A549 (cell line): Measurements from ENCODE around the gene GRIK4.

Experiments
- CTCF ChIP-seq: fragments of >200 bp; sonication (Bioruptor Twin); formaldehyde crosslinking; IDR thresholded peaks from 3 replicates; pipeline ENCODE4 v1.5.1; 2016
- JUNB ChIP-seq: fragments of >200 bp; sonication (Bioruptor Twin); formaldehyde crosslinking; IDR thresholded peaks from 2 replicates; pipeline ENCODE4 v1.6.1; 2016
- KDM1A ChIP-seq: fragments of 200-600 bp; sonication (generic); IDR thresholded peaks from 2 replicates; pipeline ENCODE4 v1.6.1; 2016; ENCODE audit warnings: low read depth, mild to moderate bottlenecking
- POLR2A ChIP-seq: IDR thresholded peaks from 2 replicates; pipeline ENCODE4 v1.6.1; 2012; ENCODE audit warnings: mild to moderate bottlenecking, low read length
- USF2 ChIP-seq: fragments of 450-650 bp; IDR thresholded peaks from 2 replicates; pipeline ENCODE4 v1.6.1; 2014; ENCODE audit warnings: antibody characterized with exemption

DNA sequence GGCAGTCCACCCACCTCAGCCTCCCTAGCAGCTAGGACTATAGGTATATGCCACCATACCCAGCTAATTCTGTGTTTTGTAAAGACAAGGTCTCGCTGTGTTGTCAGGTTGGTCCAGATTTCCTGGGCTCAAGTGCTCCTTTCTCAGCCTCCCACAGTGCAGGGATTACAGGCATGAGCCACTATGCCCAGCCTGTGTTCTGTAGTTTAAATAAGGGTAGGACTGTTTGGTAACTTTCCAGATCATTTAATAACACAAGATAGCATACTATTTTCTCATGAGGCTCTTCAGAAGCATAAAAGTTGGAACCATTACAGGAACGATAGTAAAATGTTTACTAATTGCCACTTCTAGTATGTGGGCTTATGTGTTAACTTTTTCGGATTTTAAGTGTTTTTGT, 38.0 kb upstream of the GRIK4 start:
- TF ChIP-seq CTCF (no peak), POLR2A (no peak), JUNB (no peak), USF2 (no peak), KDM1A (no peak)
